Amniotic stem cell (primary cell): Measurements from ENCODE around the gene ADGRG6.
"Not testable (repeated sequence)": the region's sequence is repeated elsewhere in the genome, so short reads cannot be mapped to it uniquely, and the experiment has no call there.

Experiments
- DNase-seq: peaks from one replicate; lab custom pipeline; 2025; lab: John Stamatoyannopoulos, UW

Gene ADGRG6

GRCh38 chr6:142446168-142446567 is 144.4 kb downstream of the ADGRG6 start:
- DNase-seq = no peak

- no peak for DNase-seq
Observed at GRCh38 chr6:142446576-142446975, 144.8 kb downstream of the ADGRG6 start.

GRCh38 chr6:142448091-142448729 is 146.4 kb downstream of the ADGRG6 start:
- no peak for DNase-seq

GRCh38 chr6:142450856-142451255 is 149.0 kb downstream of the ADGRG6 start:
- DNase-seq = not testable (repeated sequence)

- no peak for DNase-seq
Observed at GRCh38 chr6:142452993-142453392, 151.2 kb downstream of the ADGRG6 start.

- not testable (repeated sequence) for DNase-seq
Observed at GRCh38 chr6:142454196-142454595, 152.4 kb downstream of the ADGRG6 start.

GRCh38 chr6:142454848-142455247 is 153.0 kb downstream of the ADGRG6 start:
- not testable (repeated sequence) for DNase-seq

GRCh38 chr6:142455957-142456589 is 154.3 kb downstream of the ADGRG6 start:
- no peak for DNase-seq

GRCh38 chr6:142457638-142458406 is 156.0 kb downstream of the ADGRG6 start:
- no peak for DNase-seq

GRCh38 chr6:142458836-142459235 is 157.0 kb downstream of the ADGRG6 start:
- no peak for DNase-seq

- no peak for DNase-seq
Observed at GRCh38 chr6:142459271-142459670, 157.5 kb downstream of the ADGRG6 start.

GRCh38 chr6:142462260-142462659 is 160.5 kb downstream of the ADGRG6 start:
- DNase-seq = no peak

- DNase-seq = no peak
Observed at GRCh38 chr6:142463988-142464387, 162.2 kb downstream of the ADGRG6 start.

GRCh38 chr6:142469220-142469619 is 167.4 kb downstream of the ADGRG6 start:
- DNase-seq = no peak

GRCh38 chr6:142470421-142470820 is 168.6 kb downstream of the ADGRG6 start:
- no peak for DNase-seq

- peak; percentile 4 for DNase-seq
Observed at GRCh38 chr6:142474531-142475289, 172.9 kb downstream of the ADGRG6 start.

- DNase-seq = no peak
Observed at GRCh38 chr6:142476452-142476851, 174.6 kb downstream of the ADGRG6 start.

- DNase-seq = no peak
Observed at GRCh38 chr6:142478117-142478516, 176.3 kb downstream of the ADGRG6 start.

- no peak for DNase-seq
Observed at GRCh38 chr6:142481466-142481865, 179.7 kb downstream of the ADGRG6 start.

GRCh38 chr6:142482249-142482648 is 180.4 kb downstream of the ADGRG6 start:
- no peak for DNase-seq

GRCh38 chr6:142482974-142483373 is 181.2 kb downstream of the ADGRG6 start:
- DNase-seq = no peak

GRCh38 chr6:142485256-142485655 is 183.4 kb downstream of the ADGRG6 start:
- DNase-seq = no peak
